GM18858 (cell line): ENCODE results near the gene CSPG4.

Experiments
- ATAC-seq: cut with Tn5 transposase; IDR thresholded peaks from one replicate; pipeline ENCODE4 v1.9.1; 2021; ENCODE audit not compliant: unreplicated experiment

Gene CSPG4

DNA sequence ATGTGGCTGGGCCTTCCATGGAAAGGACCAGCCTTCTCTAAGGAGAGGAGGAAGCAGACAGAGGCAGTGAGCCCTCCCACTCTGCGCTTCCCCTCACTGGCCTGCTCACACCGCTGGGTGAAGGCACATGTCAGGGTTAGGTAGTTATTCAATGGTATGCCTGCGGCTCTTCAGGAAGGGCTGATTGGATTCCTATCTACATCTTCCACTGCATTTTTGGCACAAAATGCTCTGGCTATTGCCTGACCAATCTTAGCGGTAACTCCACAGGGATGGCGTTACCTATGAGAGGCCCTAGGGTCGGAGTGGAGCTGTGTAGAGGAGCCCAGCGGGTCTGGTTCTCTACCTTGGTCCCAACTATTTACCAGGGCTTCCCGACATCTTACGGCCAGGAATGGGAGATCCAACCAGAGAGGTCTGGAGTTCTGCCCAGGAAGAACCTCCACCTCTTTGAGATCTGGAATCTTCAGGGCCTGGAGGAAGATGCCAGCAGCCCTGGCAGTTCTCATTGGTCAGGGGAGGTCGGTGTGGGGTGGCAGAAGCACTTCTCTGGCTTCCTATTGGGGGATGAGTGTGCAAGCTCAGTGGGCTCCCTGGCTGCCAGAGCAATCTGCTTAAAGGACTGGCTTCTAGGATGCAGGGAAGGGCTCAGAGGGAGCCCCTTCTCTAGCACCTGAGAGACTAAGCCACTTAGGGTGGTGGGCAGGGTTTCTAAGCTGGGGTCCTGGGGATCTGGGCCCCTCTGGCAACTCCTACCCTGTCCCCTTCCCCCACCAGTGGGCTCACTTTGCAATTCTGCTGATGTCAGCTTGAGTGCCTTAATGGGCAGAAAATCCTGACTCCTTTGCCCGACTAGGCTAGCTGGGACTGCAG is 40.7 kb downstream of the CSPG4 start:
- no peak for ATAC-seq

GRCh38 chr15:75669879-75670212 is 42.8 kb downstream of the CSPG4 start:
- no peak for ATAC-seq

- no peak for ATAC-seq
These were observed 43.3 kb downstream of the CSPG4 start for GRCh38 chr15:75669191-75669878.

DNA sequence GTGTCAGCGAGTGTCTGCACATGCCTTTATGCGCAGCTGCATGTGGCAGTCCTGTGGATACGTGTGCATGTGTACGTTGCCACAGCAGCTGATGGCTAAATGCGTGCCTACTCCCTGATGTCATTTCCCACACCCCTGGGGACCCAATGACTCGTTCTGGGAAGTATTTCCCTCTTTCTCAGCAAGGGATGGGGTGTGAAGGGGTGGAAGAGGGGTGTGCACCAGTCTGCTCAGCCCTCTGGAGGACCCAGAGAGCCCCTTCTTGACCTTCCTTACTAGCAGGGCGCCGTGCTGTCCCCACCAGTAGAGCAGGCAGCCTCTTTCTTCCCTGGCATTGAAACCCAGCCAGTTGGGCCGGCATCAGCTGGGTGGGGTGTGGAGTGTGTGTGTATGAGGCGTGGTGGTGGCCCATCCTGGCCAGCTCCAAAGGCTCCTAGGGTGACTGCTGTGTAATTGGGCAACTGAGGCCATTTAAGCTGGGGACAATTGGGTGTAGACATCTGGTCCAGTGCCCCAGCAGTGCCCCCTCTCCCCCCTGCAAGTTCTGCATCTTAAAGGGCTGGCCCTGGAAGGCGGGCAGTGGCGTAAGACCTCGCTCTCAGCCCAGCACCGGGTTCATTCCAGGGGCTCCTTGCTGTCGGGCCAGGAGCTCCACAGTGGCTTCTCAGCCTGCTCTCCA is 45.7 kb downstream of the CSPG4 start:
- ATAC-seq = no peak

DNA sequence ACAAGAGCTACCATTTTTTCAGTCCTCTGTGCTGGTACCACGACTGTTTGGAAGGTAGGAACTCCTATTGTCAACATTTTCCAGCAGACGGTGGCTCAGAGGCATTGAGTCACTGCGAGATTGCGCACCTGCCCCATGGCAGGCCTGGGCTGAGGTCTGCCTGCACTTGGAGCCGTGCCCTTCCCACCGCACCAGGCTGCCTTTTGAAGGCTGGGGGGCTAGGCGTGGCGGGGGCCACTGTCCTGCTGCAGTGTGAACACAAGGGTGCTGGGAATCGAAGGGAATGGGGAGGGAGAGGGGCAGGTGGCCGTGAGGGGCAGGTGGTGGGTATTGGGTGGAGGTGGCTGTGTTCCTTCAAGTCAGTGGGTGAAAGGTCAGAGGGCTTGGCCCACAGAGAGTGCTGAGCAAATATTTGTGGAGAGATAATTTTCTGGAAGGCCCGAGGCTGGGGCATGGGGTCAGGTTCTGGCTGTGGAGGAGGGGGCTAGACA is 48.7 kb downstream of the CSPG4 start:
- no peak for ATAC-seq

GRCh38 chr15:75662823-75663519 is 49.7 kb downstream of the CSPG4 start:
- ATAC-seq = no peak

GRCh38 chr15:75661756-75662140 is 50.9 kb downstream of the CSPG4 start:
- ATAC-seq = no peak

DNA sequence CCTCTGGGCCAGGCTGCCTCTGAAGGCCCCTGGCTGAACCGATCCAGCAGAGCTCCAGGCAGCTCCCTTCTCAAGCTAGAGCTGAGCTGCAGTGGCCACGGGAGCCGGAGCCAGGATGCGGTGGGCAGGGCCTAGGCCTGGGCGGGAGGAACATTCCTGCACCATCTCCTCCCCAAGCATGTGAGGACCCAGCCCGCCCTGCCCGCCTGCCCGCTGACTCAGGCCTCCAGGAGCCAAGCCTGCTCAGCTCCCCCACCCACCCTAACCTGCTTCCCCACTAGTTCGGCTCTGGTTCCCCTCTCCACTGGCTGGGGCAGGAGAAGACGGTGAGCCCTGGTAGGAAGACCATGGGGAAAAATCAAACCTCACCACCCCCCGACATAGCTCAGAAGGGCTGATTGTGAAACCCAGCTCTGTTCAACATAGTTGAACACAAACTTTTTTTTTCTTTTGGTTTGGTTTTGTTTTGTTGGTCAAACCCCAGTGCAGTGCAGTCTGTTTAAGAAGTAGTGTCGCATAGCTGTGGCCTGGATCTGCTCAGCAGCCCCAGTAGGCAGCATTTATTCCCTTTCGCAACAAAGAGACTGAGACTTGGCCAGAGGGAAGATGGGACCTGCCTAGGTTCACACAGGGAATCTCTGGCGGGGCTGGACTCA is 51.4 kb downstream of the CSPG4 start:
- ATAC-seq = no peak

DNA sequence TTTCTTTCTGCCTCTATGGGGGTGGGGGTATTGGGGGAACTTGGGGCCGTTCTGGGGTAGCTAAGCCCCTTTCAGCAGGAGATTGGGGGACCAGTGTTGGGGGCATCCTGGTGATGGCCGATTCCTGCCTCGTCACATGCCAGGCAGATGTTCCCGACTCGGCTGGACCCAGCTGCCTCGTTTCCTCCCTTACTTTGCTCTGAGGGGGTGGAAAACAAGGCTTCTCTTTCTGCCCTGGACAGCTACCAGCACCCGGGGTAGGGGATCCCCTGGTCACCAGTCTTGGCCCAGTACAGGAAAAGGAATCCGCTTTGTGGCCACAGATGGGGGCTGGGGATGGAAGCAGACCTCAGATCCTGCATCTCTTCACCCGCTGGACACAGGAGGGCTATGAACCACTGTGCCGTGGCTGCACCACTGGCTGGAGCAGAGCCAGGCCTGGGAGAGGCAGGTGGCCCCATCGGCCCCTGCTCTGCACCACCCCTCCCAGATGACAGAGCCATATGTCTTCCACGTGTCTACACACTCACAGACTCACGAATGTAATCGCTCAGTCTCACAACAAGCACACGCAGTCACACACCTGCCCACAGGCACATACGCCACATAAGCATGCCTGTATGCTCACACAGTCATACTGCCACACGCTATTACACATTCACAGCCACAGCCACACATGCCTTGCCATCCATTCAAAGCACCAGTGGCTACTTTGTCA is 52.6 kb downstream of the CSPG4 start:
- ATAC-seq = no peak

DNA sequence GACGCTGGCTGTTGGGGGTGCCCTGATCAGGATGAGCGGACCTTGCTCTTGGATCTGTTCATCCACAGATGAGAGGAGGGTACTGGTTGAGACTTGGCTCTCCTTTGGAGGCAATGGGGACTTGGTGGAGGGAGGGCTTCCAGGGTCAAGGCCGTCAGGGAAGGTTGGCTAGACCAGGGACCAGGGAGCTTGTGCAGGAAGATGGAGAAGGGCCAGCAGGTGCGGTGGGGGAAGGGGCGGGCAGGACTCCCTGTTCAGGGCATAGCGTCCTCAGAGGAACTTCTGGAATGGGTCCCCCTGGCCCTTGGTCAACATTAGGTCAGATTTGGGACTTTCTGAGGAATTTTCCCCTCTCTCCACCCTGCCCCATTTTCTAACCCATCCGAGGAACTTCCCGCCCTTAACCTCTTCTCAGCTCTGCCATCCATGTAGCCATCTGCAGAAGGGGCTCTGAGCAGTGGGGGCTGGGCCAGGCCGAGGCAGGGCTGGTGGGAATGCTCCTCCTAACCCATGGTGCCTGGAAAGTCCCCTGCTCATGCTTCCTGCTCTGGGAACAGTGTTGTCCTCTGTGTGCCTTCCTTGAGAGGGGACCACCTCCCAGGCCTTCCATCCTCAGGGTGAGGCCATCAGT is 53.4 kb downstream of the CSPG4 start:
- no peak for ATAC-seq

DNA sequence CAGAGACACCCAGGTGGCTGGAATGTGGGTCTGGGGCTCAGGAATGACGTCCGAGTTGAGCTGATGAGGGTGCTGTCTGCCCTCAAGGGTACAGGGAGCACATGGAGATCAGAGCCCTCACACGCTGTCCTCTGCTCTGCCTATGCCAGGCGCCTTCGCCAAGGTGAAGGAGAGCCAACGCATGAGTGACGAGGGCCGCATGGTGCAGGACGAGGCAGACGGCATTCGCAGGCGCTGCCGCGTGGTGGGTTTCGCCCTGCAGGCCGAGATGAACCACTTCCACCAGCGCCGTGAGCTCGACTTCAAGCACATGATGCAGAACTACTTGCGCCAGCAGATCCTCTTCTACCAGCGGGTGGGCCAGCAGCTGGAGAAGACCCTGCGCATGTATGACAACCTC is 55.8 kb downstream of the CSPG4 start:
- no peak for ATAC-seq

DNA sequence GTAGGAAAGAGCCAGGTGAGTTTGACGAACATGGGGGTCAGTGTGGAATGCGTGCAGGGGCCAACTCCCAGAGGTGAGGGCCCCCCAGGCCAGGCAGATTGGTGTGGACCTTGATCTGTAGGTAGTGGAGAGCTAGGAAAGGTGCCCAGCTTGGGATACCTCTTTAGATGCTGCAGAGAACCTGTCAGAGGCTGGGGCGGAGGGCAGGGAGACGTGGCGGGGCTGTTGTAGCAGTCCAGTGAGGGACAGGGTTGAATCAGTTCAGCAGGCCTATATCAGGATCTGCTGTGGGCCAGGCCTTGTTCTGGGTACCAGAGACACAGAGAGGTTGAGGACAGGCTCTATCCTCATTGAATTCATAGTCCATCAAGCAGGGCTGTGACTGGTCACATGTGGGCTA is 56.3 kb downstream of the CSPG4 start:
- no peak for ATAC-seq

DNA sequence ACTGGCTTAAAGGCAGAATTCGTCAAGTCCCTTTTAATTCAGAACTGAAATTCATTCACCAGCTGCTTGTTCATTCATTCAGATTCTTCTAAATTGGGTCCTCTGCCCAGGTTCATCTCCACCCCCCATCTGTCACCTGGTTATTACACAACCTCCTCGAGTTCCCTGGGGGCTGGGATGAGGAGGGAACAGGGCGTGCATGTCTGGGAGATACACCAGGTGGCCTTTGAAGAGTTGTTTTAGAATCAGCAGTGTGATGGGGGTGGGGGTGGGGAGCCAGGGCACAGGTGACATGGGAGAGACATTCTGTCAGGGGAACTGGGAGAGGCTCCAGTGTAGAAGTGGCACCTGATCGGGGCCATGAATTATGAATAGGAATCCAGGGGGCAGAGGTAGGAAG is 56.7 kb downstream of the CSPG4 start:
- no peak for ATAC-seq

DNA sequence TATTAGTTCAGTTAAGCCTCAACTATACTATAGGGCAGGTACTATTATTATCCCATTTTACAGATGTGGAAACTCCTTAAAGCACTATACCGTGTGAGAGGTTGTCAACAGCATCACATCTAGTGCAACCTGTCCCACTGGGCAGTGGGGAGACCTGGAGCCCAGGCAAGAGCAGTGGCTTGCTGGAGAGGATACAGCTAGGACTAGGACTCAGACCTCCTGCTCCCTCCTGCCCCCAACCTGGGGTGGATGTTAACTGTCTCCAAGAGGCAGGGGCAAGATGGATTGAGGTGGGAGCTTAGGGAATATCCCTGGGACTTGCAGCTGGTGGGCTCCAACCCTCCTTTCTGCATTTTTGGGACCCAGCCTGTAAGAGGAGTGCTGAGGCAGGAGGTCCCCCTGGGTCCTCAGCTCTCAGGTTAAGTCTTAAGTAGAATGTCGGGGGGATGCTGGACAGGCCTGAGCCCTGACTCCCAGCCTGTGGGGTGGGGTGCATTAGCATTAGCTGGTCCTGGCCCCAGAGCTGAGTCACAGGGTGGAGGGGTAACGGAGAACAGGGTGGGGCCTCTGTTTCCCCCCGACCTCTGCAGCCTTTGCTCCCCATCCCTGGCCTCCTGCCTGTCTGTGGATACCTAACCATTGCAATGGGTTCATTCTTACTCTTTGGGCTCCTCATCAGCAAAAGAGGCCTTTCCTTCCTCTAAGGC is 58.3 kb downstream of the CSPG4 start:
- no peak for ATAC-seq

GRCh38 chr15:75653347-75653913 is 59.2 kb downstream of the CSPG4 start:
- ATAC-seq = no peak

DNA sequence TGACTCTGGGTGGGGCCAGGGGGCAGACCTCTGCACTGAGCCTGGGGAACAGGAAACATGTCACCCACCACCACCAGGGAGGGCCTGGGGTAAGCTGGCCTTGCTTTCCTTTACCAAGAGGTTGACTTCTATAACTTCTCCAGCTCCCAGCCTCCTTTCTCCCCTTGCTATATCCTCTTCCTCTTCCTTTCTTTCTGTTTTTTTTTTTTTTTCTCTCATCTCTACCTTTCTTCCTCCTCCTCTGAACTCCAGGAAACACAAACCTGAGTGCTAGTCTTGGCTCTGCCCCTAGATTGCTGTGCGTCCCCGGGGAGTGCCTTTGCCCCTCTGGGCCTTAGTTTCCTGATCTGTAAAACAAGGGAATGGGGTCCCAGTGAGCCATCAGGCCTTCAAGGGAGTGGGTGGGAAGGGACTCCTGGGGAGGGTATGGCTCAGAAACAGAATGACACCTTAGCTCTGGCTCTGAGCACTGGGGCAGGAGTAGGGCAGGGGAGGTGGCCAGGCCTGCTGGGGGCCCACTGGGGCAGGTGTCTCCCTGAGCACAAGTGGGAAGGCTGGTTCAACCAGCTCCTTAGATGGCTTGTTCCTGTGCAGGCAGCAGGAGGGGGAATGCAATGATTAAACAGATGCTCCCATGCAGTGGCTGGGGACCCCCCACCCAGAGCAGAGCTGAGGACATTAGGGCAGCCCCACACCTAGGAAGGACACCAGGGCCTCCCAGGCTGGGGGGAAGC is 60.7 kb downstream of the CSPG4 start:
- no peak for ATAC-seq

DNA sequence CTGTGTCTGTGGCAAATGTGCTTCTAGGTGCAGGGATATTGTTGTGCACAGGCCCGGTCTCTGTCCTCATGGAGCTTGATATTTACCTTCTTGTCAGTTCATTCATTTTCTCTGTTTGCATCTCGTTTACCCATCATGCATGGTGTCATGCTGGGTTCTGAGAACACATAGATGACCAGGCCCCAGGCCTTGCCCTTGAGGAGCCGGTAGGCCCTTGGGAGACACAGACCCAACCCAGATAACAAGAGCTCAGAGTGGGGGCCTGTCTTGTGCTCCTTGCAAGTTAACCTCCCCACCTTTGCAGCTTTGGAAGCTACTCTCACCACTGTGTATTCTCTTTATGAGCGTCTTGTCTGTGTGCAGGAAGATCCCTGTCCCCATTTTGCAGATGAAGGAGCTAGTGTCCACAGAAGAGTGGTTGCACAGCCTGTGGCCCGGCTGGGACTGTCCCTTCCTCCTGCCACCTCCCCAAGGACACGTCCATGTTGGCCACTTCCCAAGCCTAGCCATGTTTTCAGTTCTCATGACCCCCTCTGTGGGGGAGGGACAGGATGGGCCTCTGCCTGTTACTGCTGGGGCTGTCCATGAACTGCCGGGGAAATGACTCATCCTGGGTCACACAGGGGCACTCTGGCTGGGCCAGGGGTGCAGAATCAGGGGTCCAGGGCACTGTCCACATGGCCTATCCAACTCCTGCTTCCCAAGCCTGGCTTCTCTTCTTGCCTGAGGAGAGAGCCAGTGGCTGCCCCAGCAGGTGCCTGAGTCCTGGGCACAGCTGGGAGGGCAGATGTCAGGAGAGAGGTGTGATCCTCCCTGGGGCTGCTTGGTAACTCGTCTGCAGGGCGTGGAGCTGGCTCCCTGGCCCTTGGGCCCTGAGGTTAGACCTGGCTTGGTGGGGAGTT is 61.5 kb downstream of the CSPG4 start:
- no peak for ATAC-seq
